Stimulated activated CD8-positive, alpha-beta memory T cell treated with anti-CD3 and anti-CD28 coated beads, Interleukin-7, amount 100 ng/mL, for 48 hours (primary cell): ENCODE measurements around the gene MADCAM1.

Experiments used
- DNase-seq, 2 donors: peaks; one replicate each; pipeline ENCODE4 v3.0.0-alpha.2; 2020; ENCODE audit warnings: low read depth in 1 of 2; ENCODE audit errors: extremely low read depth in 1 of 2

Gene MADCAM1

GRCh38 chr19:488505-489417, 7.5 kb upstream of the MADCAM1 start:
- DNase-seq: peak; percentile 82 to 88

- DNase-seq: no peak
Measured at GRCh38 chr19:489418-490196, 6.7 kb upstream of the MADCAM1 start.

- no peak for DNase-seq
Measured at GRCh38 chr19:491146-491741, 5.0 kb upstream of the MADCAM1 start.

- DNase-seq: no peak
Measured at GRCh38 chr19:492091-492531, 4.2 kb upstream of the MADCAM1 start.

GRCh38 chr19:493391-494170, 2.7 kb upstream of the MADCAM1 start:
- DNase-seq: no peak

GRCh38 chr19:494171-495080, 1.9 kb upstream of the MADCAM1 start:
- no peak for DNase-seq

- DNase-seq: no peak
Measured at GRCh38 chr19:495081-495401, 1.2 kb upstream of the MADCAM1 start.

GRCh38 chr19:495402-496111, 729 bp upstream of the MADCAM1 start:
- DNase-seq: peak in 1 of 2 donors; percentile 39

- DNase-seq: no peak
Measured at GRCh38 chr19:496986-497385, 700 bp downstream of the MADCAM1 start.

GRCh38 chr19:497491-497868, 1.2 kb downstream of the MADCAM1 start:
- DNase-seq: no peak

- DNase-seq: no peak
Measured at GRCh38 chr19:497869-498510, 1.7 kb downstream of the MADCAM1 start.

- no peak for DNase-seq
Measured at GRCh38 chr19:498511-498891, 2.2 kb downstream of the MADCAM1 start.

- no peak for DNase-seq
Measured at GRCh38 chr19:498977-499623, 2.8 kb downstream of the MADCAM1 start.

GRCh38 chr19:501646-502045, 5.4 kb downstream of the MADCAM1 start:
- DNase-seq: no peak

- no peak for DNase-seq
Measured at GRCh38 chr19:504616-505015, 8.3 kb downstream of the MADCAM1 start.

GRCh38 chr19:506404-507285, 10.4 kb downstream of the MADCAM1 start:
- DNase-seq: peak; percentile 83 to 94
